Endometrium (tissue), 2 donors: ENCODE measurements around the gene KRT8.
"Not testable (repeated sequence)": the region's sequence is repeated elsewhere in the genome, so short reads cannot be mapped to it uniquely, and the experiment has no call there.

Source experiments
- FAIRE-seq: peaks from 2 replicates; lab custom pipeline; 2012; peaks lifted over from hg19 to GRCh38; lab: Jason Lieb, UNC
- donor health status: control.
- donor health status: control.

Gene KRT8

GRCh38 chr12:52904509-52905300 is at the start of gene KRT8:
KRT8 (minus strand) TSS chr12:52905076; CDS start chr12:52904981, 95 bp downstream.
- FAIRE-seq = not testable (repeated sequence)

- no peak for FAIRE-seq
Measured at GRCh38 chr12:52953181-52953841, 48.4 kb upstream of the KRT8 start.

- FAIRE-seq = no peak
Measured at GRCh38 chr12:52952076-52952801, 47.4 kb upstream of the KRT8 start.

- no peak for FAIRE-seq
Measured at GRCh38 chr12:52951640-52952039, 46.8 kb upstream of the KRT8 start.

- FAIRE-seq = no peak
Measured at GRCh38 chr12:52951126-52951525, 46.2 kb upstream of the KRT8 start.

- FAIRE-seq = no peak
Measured at GRCh38 chr12:52950553-52950952, 45.7 kb upstream of the KRT8 start.

GRCh38 chr12:52949413-52950331 is 44.8 kb upstream of the KRT8 start:
- FAIRE-seq = no peak

- no peak for FAIRE-seq
Measured at GRCh38 chr12:52947738-52948423, 43.0 kb upstream of the KRT8 start.

GRCh38 chr12:52946797-52947547 is 42.1 kb upstream of the KRT8 start:
- no peak for FAIRE-seq

- no peak for FAIRE-seq
Measured at GRCh38 chr12:52946334-52946733, 41.5 kb upstream of the KRT8 start.

GRCh38 chr12:52945389-52946232 is 40.7 kb upstream of the KRT8 start:
- FAIRE-seq = no peak

- FAIRE-seq = no peak
Measured at GRCh38 chr12:52944683-52945388, 40.0 kb upstream of the KRT8 start.

- no peak for FAIRE-seq
Measured at GRCh38 chr12:52942901-52943181, 38.0 kb upstream of the KRT8 start.

- FAIRE-seq = no peak
Measured at GRCh38 chr12:52942066-52942900, 37.4 kb upstream of the KRT8 start.

- FAIRE-seq = no peak
Measured at GRCh38 chr12:52929538-52929937, 24.7 kb upstream of the KRT8 start.

GRCh38 chr12:52927964-52928363 is 23.1 kb upstream of the KRT8 start:
- FAIRE-seq = no peak

- no peak for FAIRE-seq
Measured at GRCh38 chr12:52926596-52927234, 21.8 kb upstream of the KRT8 start.
